Measurements from ENCODE around the gene OR7A17.

The OR7A17 gene

GRCh38 chr19:14843578-14843977, 42.4 kb downstream of the OR7A17 start:
- peaks cover 10% of the 10 kb centered on the region for H3K27me3 Mint-ChIP-seq (ENCODE audit: low read depth, poor library complexity)
- H3K36me3 Mint-ChIP-seq (ENCODE audit: low read depth) = no peaks in the 10 kb centered on the region
- DNase-seq = no peak
- H3K4me3 Mint-ChIP-seq = no peak overlapping the region
- H3K27ac Mint-ChIP-seq = no peak overlapping the region
- TF ChIP-seq CTCF (IDR thresholded peaks at IDR 0.05) = no peak
- peaks cover 73% of the 10 kb centered on the region for H3K9me3 Mint-ChIP-seq
- H3K4me1 Mint-ChIP-seq = no peaks in the 10 kb centered on the region

- TF ChIP-seq CTCF (IDR thresholded peaks at IDR 0.05) = no peak
- no peaks in the 10 kb centered on the region for H3K36me3 Mint-ChIP-seq (ENCODE audit: low read depth)
- H3K27me3 Mint-ChIP-seq (ENCODE audit: low read depth, poor library complexity) = peaks cover 10% of the 10 kb centered on the region
- DNase-seq = no peak
- H3K4me1 Mint-ChIP-seq = no peaks in the 10 kb centered on the region
- no peak overlapping the region for H3K27ac Mint-ChIP-seq
- no peak overlapping the region for H3K4me3 Mint-ChIP-seq
- H3K9me3 Mint-ChIP-seq = peaks cover 69% of the 10 kb centered on the region
These were observed 42.8 kb downstream of the OR7A17 start for GRCh38 chr19:14843169-14843568.

DNA sequence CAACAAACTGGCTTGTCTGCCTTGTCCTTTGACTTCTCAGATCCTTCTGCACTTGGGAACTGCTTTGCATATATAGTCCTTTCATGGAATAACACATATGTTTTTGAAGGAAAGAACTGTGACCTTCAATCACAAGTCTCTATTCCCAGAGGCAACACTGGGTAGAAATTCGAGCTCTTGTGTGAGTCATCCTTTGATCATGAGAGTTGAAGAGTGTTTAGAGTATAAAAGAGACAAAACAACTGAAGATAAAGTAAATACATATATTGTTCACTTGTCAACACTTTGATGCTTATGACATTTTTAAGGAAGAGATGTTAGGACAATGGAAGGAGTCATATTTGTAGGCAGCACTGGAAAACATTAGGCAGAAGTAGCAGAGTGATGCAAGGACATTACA, 45.7 kb downstream of the OR7A17 start:
- Mint-ChIP-seq H3K27me3 (ENCODE audit: low read depth, poor library complexity) (peaks cover 10% of the 10 kb centered on the region), H3K36me3 (ENCODE audit: low read depth) (no peaks in the 10 kb centered on the region), H3K4me3 (no peak overlapping the region), H3K4me1 (no peaks in the 10 kb centered on the region), H3K27ac (no peak overlapping the region), H3K9me3 (peaks cover 72% of the 10 kb centered on the region)
- no peak for DNase-seq
- TF ChIP-seq CTCF (IDR thresholded peaks at IDR 0.05) = no peak

GRCh38 chr19:14837391-14837790, 48.5 kb downstream of the OR7A17 start:
- TF ChIP-seq CTCF (IDR thresholded peaks at IDR 0.05) = no peak
- Mint-ChIP-seq H3K4me1 (no peaks in the 10 kb centered on the region), H3K9me3 (peaks cover 53% of the 10 kb centered on the region), H3K27ac (no peak overlapping the region), H3K36me3 (ENCODE audit: low read depth) (no peaks in the 10 kb centered on the region), H3K27me3 (ENCODE audit: low read depth, poor library complexity) (peaks cover 7% of the 10 kb centered on the region), H3K4me3 (no peak overlapping the region)
- DNase-seq = no peak

DNA sequence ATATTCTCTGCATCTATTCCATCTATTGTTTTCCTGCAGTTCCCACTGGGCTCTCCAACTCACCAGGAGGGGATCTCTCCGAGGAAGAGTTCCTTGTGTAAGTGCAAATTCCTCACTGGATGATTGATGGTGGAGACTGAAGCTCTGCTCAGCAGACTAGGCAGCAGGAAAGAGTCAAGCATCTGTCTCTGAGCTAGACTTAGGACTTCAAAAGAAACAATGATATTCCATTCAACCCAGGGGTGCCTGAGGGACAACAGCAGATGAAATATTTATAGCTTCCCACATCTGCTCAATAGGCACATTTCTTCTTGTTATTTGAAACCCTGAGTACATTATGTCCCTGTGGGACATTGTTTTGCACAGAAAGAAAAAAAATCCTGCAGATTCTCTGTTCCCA, 50.9 kb downstream of the OR7A17 start, which contains the start of the genes OR7A5 and OR7C1:
Gene OR7A5, minus strand, starts transcription at position 175 of the 400 bp plus-strand sequence. CDS start 6,944 bp downstream, outside the sequence.
Gene OR7C1, minus strand, starts transcription at position 175 of the 400 bp plus-strand sequence. CDS start 35,049 bp downstream, outside the sequence.
- peaks cover 53% of the 10 kb centered on the region for H3K9me3 Mint-ChIP-seq
- H3K36me3 Mint-ChIP-seq (ENCODE audit: low read depth) = no peaks in the 10 kb centered on the region
- no peak within 1 kb of the TSS for H3K27ac Mint-ChIP-seq
- no peak within 1 kb of the TSS for H3K4me3 Mint-ChIP-seq
- H3K4me1 Mint-ChIP-seq = no peaks in the 10 kb centered on the region
- no peak for TF ChIP-seq CTCF (IDR thresholded peaks at IDR 0.05)
- DNase-seq = no peak
- H3K27me3 Mint-ChIP-seq (ENCODE audit: low read depth, poor library complexity) = peaks cover 3% of the 10 kb centered on the region

DNA sequence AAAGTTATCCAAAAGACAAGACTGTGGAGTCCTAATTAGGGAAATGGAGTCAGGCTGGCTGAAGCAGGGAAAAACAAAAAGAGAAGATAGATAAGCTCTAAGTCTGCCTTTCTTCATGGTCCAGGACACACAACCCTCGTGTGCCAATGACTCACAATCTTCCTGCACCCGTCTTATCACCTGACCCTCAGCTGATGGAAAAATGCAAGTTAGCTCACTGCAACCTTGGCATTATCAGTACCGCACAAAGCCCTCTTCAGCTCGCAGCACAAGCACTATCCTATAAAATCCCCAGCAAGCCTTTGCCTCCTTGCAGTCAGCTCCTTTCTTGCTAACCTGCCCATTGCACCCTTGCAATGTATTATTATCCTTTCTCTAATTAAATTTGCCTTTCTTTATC, 55.2 kb downstream of the OR7A17 start:
- Mint-ChIP-seq H3K4me3 (no peak overlapping the region), H3K4me1 (no peaks in the 10 kb centered on the region), H3K27me3 (ENCODE audit: low read depth, poor library complexity) (no peaks in the 10 kb centered on the region), H3K9me3 (peaks cover 59% of the 10 kb centered on the region), H3K27ac (no peak overlapping the region), H3K36me3 (ENCODE audit: low read depth) (no peaks in the 10 kb centered on the region)
- DNase-seq = no peak
- no peak for TF ChIP-seq CTCF (IDR thresholded peaks at IDR 0.05)

Data from nephron progenitor cell (in vitro differentiated cells).